ENCODE results near the gene SCLY. TPM values are rescaled to one million over a fixed set of nuclear protein-coding genes. Genes with fewer than 3 reads are reported as not detected.
A peak's percentile ranks its signal among the peaks of the same experiment; 100 is the strongest.

The SCLY gene
- total and polyA plus RNA-seq, 5 experiments from 2014 or later = 10.8 to 31.2 (median 17.1) TPM

DNA sequence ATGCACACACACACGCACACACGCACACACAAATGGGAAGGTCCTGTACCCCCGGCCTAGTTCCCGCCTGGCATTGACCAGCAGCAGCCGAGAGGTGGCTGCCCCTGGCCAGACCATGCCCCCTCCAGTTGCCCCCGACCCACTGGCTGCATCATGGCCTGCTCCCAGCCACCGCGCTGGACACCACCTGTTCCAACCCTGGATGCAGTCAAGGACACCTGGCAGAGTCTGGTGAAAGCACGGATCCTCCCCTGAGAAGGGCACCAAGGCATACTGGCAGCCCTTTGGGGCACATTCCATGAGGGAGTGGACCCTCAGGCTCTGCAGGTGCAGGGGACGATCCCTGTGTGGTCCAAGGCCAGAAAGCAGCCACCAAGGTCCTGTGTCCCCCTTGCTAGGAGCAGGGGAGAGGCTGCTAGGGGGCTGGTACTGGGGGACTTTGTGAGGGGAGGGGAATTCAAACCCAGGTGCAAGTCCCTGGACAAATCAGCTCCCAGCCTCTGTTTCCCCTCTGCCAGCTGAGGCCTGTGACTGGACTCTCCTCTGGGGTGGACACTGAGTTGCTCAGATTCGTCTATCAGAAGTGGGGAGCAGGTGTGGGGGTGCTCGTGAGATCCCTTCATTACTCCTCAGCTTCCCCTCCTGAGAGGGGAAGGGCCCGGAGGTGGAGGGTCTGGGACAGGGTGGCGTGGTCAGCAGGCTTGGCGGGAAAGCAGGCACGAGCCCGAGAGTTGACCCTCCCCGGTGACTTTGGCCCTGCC is 42.8 kb downstream of the SCLY start:
- H3K4me1 Mint-ChIP-seq = peaks cover 0 to 24% (median under 1%) of the 10 kb centered on the region in 4 donors
- no peak overlapping the region for H3K27ac Mint-ChIP-seq
- no peak overlapping the region for H3K4me3 Mint-ChIP-seq
- H3K9me3 Mint-ChIP-seq = no peaks in the 10 kb centered on the region
- H3K36me3 Mint-ChIP-seq = no peaks in the 10 kb centered on the region
- H3K27me3 Mint-ChIP-seq = no peaks in the 10 kb centered on the region
- DNase-seq = peak in 1 of 10 donors; percentile 6
- no peak for ATAC-seq
- POLR2A ChIA-PET = no interaction called here

GRCh38 chr2:238104226-238104690 is 43.5 kb downstream of the SCLY start:
- H3K27me3 Mint-ChIP-seq = no peaks in the 10 kb centered on the region
- no peaks in the 10 kb centered on the region for H3K36me3 Mint-ChIP-seq
- POLR2A ChIA-PET = no interaction called here
- H3K4me3 Mint-ChIP-seq = no peak overlapping the region
- ATAC-seq (no peak), DNase-seq (no peak)
- H3K4me1 Mint-ChIP-seq = peaks cover under 1 to 24% (median 4%) of the 10 kb centered on the region in 4 donors
- no peaks in the 10 kb centered on the region for H3K9me3 Mint-ChIP-seq
- H3K27ac Mint-ChIP-seq = no peak overlapping the region

GRCh38 chr2:238104691-238105371 is 44.0 kb downstream of the SCLY start:
- H3K4me1 Mint-ChIP-seq = peaks cover 2 to 23% (median 8%) of the 10 kb centered on the region in 4 donors
- H3K9me3 Mint-ChIP-seq = no peaks in the 10 kb centered on the region
- H3K36me3 Mint-ChIP-seq = no peaks in the 10 kb centered on the region
- no peak overlapping the region for H3K4me3 Mint-ChIP-seq
- POLR2A ChIA-PET = no interaction called here
- no peak overlapping the region for H3K27ac Mint-ChIP-seq
- DNase-seq (no peak), ATAC-seq (no peak)
- H3K27me3 Mint-ChIP-seq = no peaks in the 10 kb centered on the region

DNA sequence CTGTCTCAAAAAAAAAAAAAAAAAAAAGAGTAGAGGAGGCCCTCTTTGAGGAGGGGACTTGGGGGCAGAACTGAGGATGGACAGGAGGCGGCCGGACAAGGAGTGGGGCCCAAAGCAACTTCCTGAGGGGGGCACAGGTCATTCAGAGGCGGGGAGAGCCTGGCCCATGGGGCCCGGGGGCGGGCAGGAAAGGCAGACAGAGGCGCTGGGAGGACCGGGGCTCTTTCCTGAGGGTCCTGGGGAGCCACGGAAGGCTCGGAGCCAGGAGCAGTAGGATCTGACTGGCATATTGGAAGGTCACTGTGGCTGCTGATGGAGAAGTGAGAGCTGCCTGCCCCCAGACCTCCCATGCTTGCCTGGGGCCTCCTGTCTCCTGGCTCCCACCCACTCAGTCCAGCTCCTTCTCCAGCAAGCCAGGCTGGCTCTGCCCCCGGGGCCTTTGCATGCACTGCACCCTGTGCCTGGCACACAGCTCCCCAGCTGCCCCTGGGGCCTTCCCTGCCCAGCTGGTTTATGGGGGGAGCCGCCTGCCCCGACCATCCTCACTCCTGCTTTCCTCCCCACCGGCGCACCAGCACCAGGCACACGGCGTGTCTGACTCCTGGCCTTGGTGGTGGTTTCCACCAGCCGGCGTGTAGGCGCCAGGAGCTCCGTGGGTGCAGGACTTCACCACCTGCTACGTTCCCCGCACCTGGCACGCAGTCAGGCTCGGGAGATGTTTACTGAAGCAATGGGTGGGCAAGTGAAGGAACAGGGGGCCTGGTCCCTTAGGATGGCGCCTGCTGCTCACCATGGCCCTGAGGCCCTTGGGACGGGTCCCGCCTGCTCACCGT is 44.9 kb downstream of the SCLY start:
- peaks cover 2 to 23% (median 8%) of the 10 kb centered on the region in 4 donors for H3K4me1 Mint-ChIP-seq
- POLR2A ChIA-PET = no interaction called here
- no peaks in the 10 kb centered on the region for H3K36me3 Mint-ChIP-seq
- DNase-seq (no peak), ATAC-seq (no peak)
- H3K4me3 Mint-ChIP-seq = no peak overlapping the region
- H3K27ac Mint-ChIP-seq = peak overlapping the region in 1 of 10 donors; percentile 9
- no peaks in the 10 kb centered on the region for H3K9me3 Mint-ChIP-seq
- H3K27me3 Mint-ChIP-seq = no peaks in the 10 kb centered on the region

DNA sequence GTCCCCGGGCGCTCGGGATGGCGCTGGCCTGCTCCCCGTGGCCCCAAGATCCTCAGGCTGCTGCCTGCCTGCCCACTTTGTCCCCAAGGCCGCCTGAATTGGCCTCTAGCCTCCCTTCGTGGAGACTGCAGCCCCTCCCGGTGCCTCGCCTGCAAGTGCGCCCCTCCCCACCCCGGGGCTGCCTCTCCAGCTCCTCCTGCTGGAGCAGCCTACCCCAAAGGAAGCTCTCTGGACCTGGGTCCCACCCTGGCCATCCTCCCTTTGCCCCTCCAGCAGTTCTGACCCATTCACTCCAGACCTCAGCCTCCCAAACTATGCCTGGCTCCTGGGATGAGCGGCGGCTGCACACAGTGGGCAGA is 45.5 kb downstream of the SCLY start:
- Mint-ChIP-seq H3K27ac (no peak overlapping the region), H3K27me3 (no peaks in the 10 kb centered on the region), H3K4me1 (peaks cover 2 to 22% (median 8%) of the 10 kb centered on the region in 4 donors), H3K36me3 (no peaks in the 10 kb centered on the region), H3K9me3 (no peaks in the 10 kb centered on the region), H3K4me3 (no peak overlapping the region)
- DNase-seq (no peak), ATAC-seq (no peak)
- POLR2A ChIA-PET = no interaction called here

DNA sequence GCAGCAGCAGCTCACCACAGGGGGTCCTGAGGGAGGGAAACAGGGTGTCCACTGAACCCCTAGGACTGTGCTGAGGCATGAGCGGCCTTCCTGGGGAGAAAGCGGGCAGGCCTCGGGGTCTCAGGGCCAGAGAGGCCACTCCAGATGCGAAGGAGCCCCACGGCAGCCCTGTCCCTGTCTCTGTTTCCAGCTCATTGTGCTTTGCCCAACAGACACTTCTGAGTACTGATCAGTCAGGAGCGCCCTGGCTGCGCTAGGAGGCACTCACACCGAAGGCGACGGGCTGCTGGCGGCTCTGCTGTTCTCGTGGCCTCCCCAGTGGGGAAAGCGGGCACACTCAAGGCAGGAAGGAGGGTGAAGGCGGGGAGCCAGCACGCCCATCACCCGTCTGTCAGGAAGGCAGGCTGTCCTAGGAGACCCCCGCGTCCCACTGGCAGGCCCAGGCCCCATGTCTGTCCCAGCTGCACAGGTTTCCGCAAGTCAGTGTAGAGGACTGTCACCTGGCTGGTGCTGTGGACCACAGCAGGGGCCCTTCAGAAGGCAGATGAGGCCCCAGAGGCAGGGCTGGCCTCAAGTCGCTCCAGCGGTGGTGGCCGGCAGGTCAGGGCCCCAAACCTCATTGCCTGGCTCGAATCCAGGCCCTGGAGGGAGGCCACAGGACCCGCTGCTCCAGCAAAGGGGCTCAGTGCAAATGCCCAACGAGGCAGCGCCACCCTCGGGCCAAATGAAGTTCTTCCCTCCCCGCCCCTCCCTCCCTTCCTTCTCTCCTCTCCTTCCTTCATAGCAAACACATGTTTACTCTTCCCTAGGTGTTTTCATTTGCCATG is 46.1 kb downstream of the SCLY start:
- ATAC-seq (no peak), DNase-seq (no peak)
- Mint-ChIP-seq H3K27ac (peak overlapping the region in 1 of 10 donors; percentile 53), H3K27me3 (no peaks in the 10 kb centered on the region), H3K36me3 (no peaks in the 10 kb centered on the region), H3K9me3 (peaks cover 0 to 2% (median 0%) of the 10 kb centered on the region in 9 donors), H3K4me3 (peak overlapping the region in 1 of 10 donors; percentile 45), H3K4me1 (peaks cover 2 to 22% (median 8%) of the 10 kb centered on the region in 4 donors)
- POLR2A ChIA-PET = no interaction called here

DNA sequence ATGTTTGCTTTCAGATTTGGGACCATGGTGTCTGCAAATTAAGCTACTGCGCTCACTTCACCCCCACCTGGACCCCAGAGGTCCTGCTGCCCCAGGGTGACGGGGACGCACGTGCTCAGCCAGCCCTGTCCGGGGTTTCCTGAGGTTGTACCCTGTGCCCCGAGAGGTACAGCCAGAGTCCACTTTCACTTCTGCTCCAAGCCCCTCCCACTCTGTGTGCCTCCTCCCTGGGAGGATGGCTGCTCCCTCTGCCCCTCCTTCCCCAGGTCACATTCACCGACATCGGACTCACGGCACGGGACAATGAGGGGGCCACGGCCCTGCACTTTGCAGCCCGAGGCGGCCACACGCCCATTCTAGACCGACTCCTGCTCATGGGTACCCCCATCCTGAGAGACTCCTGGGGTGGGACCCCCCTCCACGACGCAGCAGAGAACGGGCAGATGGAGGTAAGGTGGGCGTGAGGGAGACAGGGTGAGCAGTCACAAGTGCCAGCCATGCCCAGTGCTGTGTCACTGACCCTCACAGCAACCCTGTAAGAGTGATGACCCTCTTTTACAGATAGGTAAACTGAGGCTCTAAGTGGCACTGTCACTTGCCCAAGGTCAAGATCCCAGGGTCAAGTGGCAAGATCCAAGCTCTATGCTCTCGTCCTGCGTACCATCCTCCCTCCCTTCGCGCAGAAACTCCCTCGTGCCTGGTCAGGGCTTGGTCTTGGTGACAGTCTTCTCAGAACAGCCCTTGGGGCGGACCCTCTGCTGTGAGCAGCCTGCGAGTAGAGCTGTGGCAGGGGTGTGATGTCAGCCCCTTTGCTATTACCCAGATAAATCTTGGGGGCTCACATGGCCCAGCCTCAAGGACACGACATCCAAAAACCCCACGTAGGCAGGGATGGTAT is 47.0 kb downstream of the SCLY start:
- H3K9me3 Mint-ChIP-seq = peaks cover 0 to 11% (median 7%) of the 10 kb centered on the region in 9 donors
- H3K36me3 Mint-ChIP-seq = peaks cover 0 to 4% (median 3%) of the 10 kb centered on the region in 3 donors
- H3K4me3 Mint-ChIP-seq = peak overlapping the region in 1 of 10 donors; percentile 45
- POLR2A ChIA-PET = no interaction called here
- H3K27me3 Mint-ChIP-seq = no peaks in the 10 kb centered on the region
- H3K27ac Mint-ChIP-seq = peak overlapping the region in 1 of 10 donors; percentile 53
- H3K4me1 Mint-ChIP-seq = peaks cover 2 to 22% (median 8%) of the 10 kb centered on the region in 4 donors
- DNase-seq (no peak), ATAC-seq (no peak)

DNA sequence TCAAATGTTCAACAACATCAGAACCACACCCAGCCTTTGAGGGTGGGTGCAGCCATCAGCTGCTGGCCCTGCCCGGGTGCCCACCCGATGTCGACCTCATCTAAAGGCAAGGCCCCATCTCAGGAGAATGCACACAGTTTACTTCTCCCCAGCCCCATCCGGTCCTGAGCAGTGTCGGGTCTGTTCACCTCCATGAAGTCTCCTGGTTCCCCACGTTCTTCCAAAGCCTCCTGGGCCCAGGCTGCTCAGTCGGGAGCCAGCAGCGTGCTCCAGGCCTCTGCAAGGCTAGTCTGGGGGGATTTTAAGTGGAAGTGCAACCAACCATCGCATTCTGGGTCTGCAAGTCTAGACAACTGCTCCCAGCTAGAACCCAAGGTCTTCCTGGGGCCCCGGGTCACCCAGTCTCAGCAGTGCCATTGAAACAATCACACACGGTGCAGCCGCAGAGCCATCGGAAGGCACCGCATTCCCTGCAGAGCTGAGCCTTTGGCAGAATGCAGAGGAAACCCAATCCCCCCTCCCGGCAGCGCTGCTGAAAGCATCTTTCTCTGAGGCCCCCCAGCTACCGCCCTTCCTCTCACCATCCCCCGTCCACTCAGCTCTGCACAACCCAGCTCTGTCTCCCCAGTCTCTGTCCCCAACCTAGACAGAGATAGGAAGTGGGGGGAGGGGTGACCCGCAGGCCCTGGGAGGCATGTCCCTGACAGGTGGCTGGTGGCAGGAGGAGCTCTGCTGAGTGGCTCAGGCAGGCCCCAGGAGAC is 47.8 kb downstream of the SCLY start:
- peak overlapping the region in 1 of 10 donors; percentile 11 for H3K27ac Mint-ChIP-seq
- peaks cover 0 to 10% (median 7%) of the 10 kb centered on the region in 3 donors for H3K36me3 Mint-ChIP-seq
- H3K9me3 Mint-ChIP-seq = peaks cover 0 to 19% (median 13%) of the 10 kb centered on the region in 9 donors
- POLR2A ChIA-PET = no interaction called here
- no peaks in the 10 kb centered on the region for H3K27me3 Mint-ChIP-seq
- H3K4me3 Mint-ChIP-seq = peak overlapping the region in 1 of 10 donors; percentile 18
- DNase-seq (peak in 2 of 10 donors; percentile 16 to 62), ATAC-seq (peak in 1 of 2 donors; percentile 56)
- peaks cover 2 to 22% (median 8%) of the 10 kb centered on the region in 4 donors for H3K4me1 Mint-ChIP-seq

- H3K27me3 Mint-ChIP-seq = peaks cover 0 to 9% (median 2%) of the 10 kb centered on the region in 5 donors
- POLR2A ChIA-PET = no interaction called here
- peaks cover 4 to 10% (median 7%) of the 10 kb centered on the region in 4 donors for H3K4me1 Mint-ChIP-seq
- DNase-seq = peak in 1 of 10 donors; percentile 15
- H3K9me3 Mint-ChIP-seq = peaks cover 0 to 19% (median 13%) of the 10 kb centered on the region in 9 donors
- H3K27ac Mint-ChIP-seq = no peak overlapping the region
- H3K4me3 Mint-ChIP-seq = no peak overlapping the region
- no peak for ATAC-seq
- peaks cover 0 to 10% (median 7%) of the 10 kb centered on the region in 3 donors for H3K36me3 Mint-ChIP-seq
Measured at GRCh38 chr2:238113611-238114010, 52.8 kb downstream of the SCLY start.

DNA sequence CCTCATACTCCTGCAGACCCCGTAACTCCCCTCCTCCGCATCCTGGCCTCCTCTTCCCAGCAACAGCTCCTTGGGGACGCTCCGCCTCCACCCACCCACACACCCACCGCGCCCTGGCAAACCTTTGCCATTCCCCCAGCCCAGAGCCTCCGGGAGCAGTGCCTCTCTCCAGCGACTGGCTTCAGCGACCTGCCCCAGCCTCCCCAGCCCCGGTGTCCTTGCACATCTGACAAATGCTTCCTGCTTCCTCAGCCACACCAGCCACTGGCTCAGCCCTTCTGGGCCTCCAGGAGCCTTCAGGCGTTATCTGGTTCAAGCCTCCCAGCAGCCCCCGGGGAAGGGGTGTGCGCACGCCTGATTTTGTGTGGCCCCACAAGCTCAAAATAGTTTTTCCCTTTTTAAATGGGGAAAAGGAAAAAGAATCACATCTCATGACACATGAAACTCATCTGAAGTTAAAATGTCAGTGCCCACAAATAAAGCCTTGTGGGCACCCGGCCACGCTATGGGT is 53.6 kb downstream of the SCLY start:
- Mint-ChIP-seq H3K9me3 (peaks cover 0 to 19% (median 13%) of the 10 kb centered on the region in 9 donors), H3K27ac (no peak overlapping the region), H3K4me1 (peaks cover 2 to 4% (median 2%) of the 10 kb centered on the region in 4 donors), H3K27me3 (peaks cover 0 to 11% (median 2%) of the 10 kb centered on the region in 5 donors), H3K4me3 (no peak overlapping the region), H3K36me3 (peaks cover 0 to 10% (median 7%) of the 10 kb centered on the region in 3 donors)
- POLR2A ChIA-PET = no interaction called here
- DNase-seq = no peak
- no peak for ATAC-seq
